MM.1S (cell line): Measurements from ENCODE around the gene PDE4B.

Source experiments
- DNase-seq: peaks from one replicate; pipeline ENCODE4 v3.0.0-alpha.2; 2015
- H2AFZ ChIP-seq: fragments of 300-600 bp; sonication (generic); 2 replicates; pipeline ENCODE4 v1.6.0; 2016; ENCODE audit warnings: antibody characterized with exemption, low read length
- H3F3A ChIP-seq: fragments of 300-600 bp; sonication (generic); 2 replicates; pipeline ENCODE4 v1.6.1; 2016; ENCODE audit warnings: mild to moderate bottlenecking, antibody characterized with exemption, low read length, moderate library complexity, mixed read lengths; ENCODE audit not compliant: insufficient read depth
- H3K27ac ChIP-seq: fragments of 300-600 bp; sonication (generic); 2 replicates; pipeline ENCODE4 v1.5.1; 2016; ENCODE audit warnings: mild to moderate bottlenecking, low read length
- H3K27me3 ChIP-seq: fragments of 300-600 bp; sonication (generic); replicated peaks from 2 replicates; pipeline ENCODE4 v1.6.0; 2016; ENCODE audit warnings: low read length; ENCODE audit not compliant: insufficient read depth
- H3K36me3 ChIP-seq: fragments of 300-600 bp; sonication (generic); replicated peaks from 2 replicates; pipeline ENCODE4 v1.6.1; 2016; ENCODE audit warnings: mild to moderate bottlenecking, low read length, mixed read lengths; ENCODE audit not compliant: insufficient read depth
- H3K4me1 ChIP-seq: fragments of 300-600 bp; sonication (generic); 2 replicates; pipeline ENCODE4 v1.6.1; 2016; ENCODE audit warnings: low read length, mixed read lengths
- H3K4me2 ChIP-seq: fragments of 300-600 bp; sonication (generic); 2 replicates; pipeline ENCODE4 v1.6.0; 2016; ENCODE audit warnings: low read depth, low read length
- H3K4me3 ChIP-seq: fragments of 300-600 bp; sonication (generic); 2 replicates; pipeline ENCODE4 v1.5.1; 2016; ENCODE audit warnings: low read length, mixed read lengths
- H3K79me2 ChIP-seq: fragments of 300-600 bp; sonication (generic); 2 replicates; pipeline ENCODE4 v1.6.1; 2016; ENCODE audit warnings: mixed run types, low read length, mixed read lengths
- H3K9ac ChIP-seq: fragments of 300-600 bp; sonication (generic); 2 replicates; pipeline ENCODE4 v1.6.1; 2016; ENCODE audit warnings: low read length, mixed read lengths
- H3K9me2 ChIP-seq: fragments of 300-600 bp; sonication (generic); replicated peaks from 2 replicates; pipeline ENCODE4 v1.6.1; 2016; ENCODE audit warnings: mild to moderate bottlenecking, low read length, mixed read lengths; ENCODE audit not compliant: insufficient read depth
- H3K9me3 ChIP-seq: fragments of 300-600 bp; sonication (generic); replicated peaks from 2 replicates; pipeline ENCODE4 v1.6.1; 2016; ENCODE audit warnings: mild to moderate bottlenecking, low read length, mixed read lengths; ENCODE audit not compliant: insufficient read depth
- H4K20me1 ChIP-seq: fragments of 300-600 bp; sonication (generic); 2 replicates; pipeline ENCODE4 v1.6.1; 2016; ENCODE audit warnings: mild to moderate bottlenecking, low read length, moderate library complexity, mixed read lengths; ENCODE audit not compliant: insufficient read depth
- EZH2 ChIP-seq: fragments of 300-600 bp; sonication (generic); optimal IDR thresholded peaks from 2 replicates; pipeline ENCODE3; 2017; ENCODE audit warnings: low read depth, mild to moderate bottlenecking, antibody characterized with exemption, low read length, mixed read lengths
- EZH2phosphoT487 ChIP-seq: fragments of 300-600 bp; sonication (generic); IDR thresholded peaks from 2 replicates; pipeline ENCODE4 v1.6.1; 2018; ENCODE audit warnings: antibody characterized with exemption, low read length
- TF ChIP-seq, protein P1 (sequence below): fragments of 300-600 bp; sonication (generic); IDR thresholded peaks from 2 replicates; pipeline ENCODE4 v1.5.1; 2016; ENCODE audit warnings: antibody characterized with exemption, low read length, mixed read lengths

PDE4B gene

DNA sequence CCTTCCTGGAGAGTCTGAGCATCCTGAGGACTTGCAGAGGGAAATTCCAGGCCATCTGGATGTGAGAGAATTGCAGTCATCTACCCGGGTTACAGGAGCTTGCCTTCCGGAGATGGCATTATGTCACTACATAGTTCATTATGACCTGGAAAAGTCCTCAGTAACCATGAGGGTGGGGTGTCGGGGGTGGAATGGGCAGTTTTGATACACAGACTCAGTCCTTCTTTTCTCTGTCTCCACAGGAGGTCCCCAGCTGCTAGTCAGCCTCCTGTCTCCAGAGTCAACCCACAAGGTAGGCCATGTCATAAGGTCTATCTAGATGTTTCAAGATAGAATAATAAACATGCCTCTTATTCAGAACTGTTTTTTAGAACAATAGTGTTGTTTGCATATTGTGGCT is 473.1 kb downstream of the PDE4B start:
- Histone ChIP-seq H3K79me2 (no peaks in the 10 kb centered on the region), H3K4me2 (no peak overlapping the region), H3K4me1 (peaks cover 17% of the 10 kb centered on the region), H3K36me3 (no peaks in the 10 kb centered on the region), H3F3A (no peaks in the 10 kb centered on the region), H3K9ac (no peak overlapping the region), H3K9me2 (no peaks in the 10 kb centered on the region), H3K9me3 (no peaks in the 10 kb centered on the region), H3K27ac (no peak overlapping the region), H3K27me3 (no peaks in the 10 kb centered on the region), H2AFZ (no peak overlapping the region), H4K20me1 (no peaks in the 10 kb centered on the region), H3K4me3 (no peak overlapping the region)
- TF ChIP-seq, protein P1, sequence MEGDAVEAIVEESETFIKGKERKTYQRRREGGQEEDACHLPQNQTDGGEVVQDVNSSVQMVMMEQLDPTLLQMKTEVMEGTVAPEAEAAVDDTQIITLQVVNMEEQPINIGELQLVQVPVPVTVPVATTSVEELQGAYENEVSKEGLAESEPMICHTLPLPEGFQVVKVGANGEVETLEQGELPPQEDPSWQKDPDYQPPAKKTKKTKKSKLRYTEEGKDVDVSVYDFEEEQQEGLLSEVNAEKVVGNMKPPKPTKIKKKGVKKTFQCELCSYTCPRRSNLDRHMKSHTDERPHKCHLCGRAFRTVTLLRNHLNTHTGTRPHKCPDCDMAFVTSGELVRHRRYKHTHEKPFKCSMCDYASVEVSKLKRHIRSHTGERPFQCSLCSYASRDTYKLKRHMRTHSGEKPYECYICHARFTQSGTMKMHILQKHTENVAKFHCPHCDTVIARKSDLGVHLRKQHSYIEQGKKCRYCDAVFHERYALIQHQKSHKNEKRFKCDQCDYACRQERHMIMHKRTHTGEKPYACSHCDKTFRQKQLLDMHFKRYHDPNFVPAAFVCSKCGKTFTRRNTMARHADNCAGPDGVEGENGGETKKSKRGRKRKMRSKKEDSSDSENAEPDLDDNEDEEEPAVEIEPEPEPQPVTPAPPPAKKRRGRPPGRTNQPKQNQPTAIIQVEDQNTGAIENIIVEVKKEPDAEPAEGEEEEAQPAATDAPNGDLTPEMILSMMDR = no peak
- no peak for TF ChIP-seq EZH2phosphoT487
- TF ChIP-seq EZH2 = no peak
- no peak for DNase-seq

DNA sequence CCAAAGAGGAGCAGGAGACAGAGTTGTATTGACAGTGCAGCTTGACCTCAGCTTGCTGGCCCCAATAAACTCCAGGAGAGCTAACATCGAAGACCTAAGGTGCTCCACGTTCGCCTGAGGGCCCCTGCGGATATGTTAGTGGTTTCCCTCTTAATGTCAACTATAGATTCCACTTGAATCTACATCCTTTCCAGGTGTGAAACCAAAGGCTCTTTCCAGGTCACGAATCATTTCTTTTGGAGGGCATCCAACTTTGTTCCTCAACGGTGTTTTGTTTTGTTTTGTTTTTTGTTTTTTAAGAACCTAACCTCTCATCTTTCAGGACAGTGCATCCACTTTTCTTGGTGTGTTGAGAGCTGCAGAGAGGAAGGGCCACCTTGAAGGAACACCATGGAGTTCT is 473.7 kb downstream of the PDE4B start:
- DNase-seq = no peak
- H3K9me3 ChIP-seq = no peaks in the 10 kb centered on the region
- no peak overlapping the region for H2AFZ ChIP-seq
- no peak overlapping the region for H3K4me3 ChIP-seq
- no peak overlapping the region for H3K27ac ChIP-seq
- no peak overlapping the region for H3K4me2 ChIP-seq
- H3K27me3 ChIP-seq = no peaks in the 10 kb centered on the region
- no peak overlapping the region for H3K9ac ChIP-seq
- H3F3A ChIP-seq = no peaks in the 10 kb centered on the region
- H3K9me2 ChIP-seq = no peaks in the 10 kb centered on the region
- no peaks in the 10 kb centered on the region for H3K79me2 ChIP-seq
- no peaks in the 10 kb centered on the region for H4K20me1 ChIP-seq
- TF ChIP-seq EZH2 = no peak
- no peak for TF ChIP-seq EZH2phosphoT487
- TF ChIP-seq, protein P1 = no peak
- no peaks in the 10 kb centered on the region for H3K36me3 ChIP-seq
- peaks cover 20% of the 10 kb centered on the region for H3K4me1 ChIP-seq

DNA sequence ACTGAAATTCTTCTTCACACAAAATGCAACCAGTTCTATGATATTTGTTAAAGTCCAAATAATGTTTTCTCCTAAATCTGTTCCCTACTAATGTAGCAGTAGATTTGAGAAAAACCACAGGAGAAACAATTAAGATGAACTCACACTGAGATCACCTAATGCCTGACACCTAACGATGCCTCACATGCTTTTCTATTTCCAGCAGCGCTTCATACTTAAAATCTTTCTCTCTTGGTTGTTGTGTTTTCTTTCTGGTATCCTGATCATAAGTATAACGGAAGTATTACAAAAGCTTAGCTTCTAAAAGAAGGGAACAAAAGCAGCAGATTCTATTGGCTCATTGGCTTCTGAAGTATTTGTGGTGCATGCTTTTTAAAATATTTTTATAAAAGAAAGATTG is 474.1 kb downstream of the PDE4B start:
- no peaks in the 10 kb centered on the region for H3K27me3 ChIP-seq
- H3K27ac ChIP-seq = no peak overlapping the region
- no peak overlapping the region for H3K4me3 ChIP-seq
- TF ChIP-seq EZH2 (no peak), EZH2phosphoT487 (no peak)
- TF ChIP-seq, protein P1 = no peak
- DNase-seq = no peak
- H4K20me1 ChIP-seq = no peaks in the 10 kb centered on the region
- H3K9me3 ChIP-seq = no peaks in the 10 kb centered on the region
- no peaks in the 10 kb centered on the region for H3K9me2 ChIP-seq
- no peaks in the 10 kb centered on the region for H3K36me3 ChIP-seq
- no peaks in the 10 kb centered on the region for H3K79me2 ChIP-seq
- H3K9ac ChIP-seq = no peak overlapping the region
- H2AFZ ChIP-seq = no peak overlapping the region
- H3K4me1 ChIP-seq = peaks cover 23% of the 10 kb centered on the region
- H3F3A ChIP-seq = peaks cover 3% of the 10 kb centered on the region; the same call in 1 of the 2 replicates
- no peak overlapping the region for H3K4me2 ChIP-seq
